Measurements from ENCODE around the gene TLCD1. TPM values are rescaled to one million over a fixed set of nuclear protein-coding genes. Genes with fewer than 3 reads are reported as not detected.

Gene TLCD1
- total RNA-seq, 1 donor: 8.2 TPM

DNA sequence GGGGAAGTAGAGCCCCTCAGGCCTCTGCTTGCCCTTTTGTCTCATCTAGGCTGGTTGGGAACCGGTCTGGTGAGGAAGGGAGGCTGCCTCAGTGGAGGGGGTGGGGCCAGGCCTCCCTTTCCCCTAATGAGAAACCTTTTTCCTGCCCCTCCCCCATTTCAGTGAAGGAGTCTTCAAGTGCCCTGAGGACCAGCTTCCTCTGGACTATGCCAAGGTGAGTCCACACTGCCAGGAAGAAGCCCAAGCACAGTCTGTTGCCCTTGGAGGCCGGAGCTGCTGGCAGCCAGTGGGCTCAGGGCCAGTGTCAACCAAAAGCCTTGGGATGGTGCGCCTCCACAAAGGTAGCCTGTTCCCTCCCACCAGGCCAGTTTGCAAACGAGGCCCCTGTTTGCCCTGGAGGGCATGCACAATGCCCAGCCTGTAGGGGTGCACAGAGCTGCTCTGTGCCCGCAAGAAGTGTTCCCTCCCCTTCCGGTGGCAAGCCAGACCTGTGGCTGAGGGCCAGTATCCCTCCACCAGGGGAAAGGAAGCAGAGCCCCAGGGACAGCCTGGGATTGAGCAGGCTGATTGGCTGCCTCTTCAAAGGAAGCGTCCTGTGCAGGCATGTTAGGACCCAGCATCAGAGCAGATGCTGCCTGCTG, 21.1 kb upstream of the TLCD1 start:
- TF ChIP-seq, protein P1, sequence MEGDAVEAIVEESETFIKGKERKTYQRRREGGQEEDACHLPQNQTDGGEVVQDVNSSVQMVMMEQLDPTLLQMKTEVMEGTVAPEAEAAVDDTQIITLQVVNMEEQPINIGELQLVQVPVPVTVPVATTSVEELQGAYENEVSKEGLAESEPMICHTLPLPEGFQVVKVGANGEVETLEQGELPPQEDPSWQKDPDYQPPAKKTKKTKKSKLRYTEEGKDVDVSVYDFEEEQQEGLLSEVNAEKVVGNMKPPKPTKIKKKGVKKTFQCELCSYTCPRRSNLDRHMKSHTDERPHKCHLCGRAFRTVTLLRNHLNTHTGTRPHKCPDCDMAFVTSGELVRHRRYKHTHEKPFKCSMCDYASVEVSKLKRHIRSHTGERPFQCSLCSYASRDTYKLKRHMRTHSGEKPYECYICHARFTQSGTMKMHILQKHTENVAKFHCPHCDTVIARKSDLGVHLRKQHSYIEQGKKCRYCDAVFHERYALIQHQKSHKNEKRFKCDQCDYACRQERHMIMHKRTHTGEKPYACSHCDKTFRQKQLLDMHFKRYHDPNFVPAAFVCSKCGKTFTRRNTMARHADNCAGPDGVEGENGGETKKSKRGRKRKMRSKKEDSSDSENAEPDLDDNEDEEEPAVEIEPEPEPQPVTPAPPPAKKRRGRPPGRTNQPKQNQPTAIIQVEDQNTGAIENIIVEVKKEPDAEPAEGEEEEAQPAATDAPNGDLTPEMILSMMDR (IDR thresholded peaks at IDR 0.05; ENCODE audit: insufficient read depth, low read depth, low read length): no peak
- H3K4me3 ChIP-seq (ENCODE audit: low read depth, low read length): no peak overlapping the region
- DNase-seq (ENCODE audit: low read depth): no peak

- TF ChIP-seq, protein P1 (IDR thresholded peaks at IDR 0.05; ENCODE audit: insufficient read depth, low read depth, low read length): no peak
- peak; percentile 20 for DNase-seq (ENCODE audit: low read depth)
- peak overlapping the region; percentile 92 for H3K4me3 ChIP-seq (ENCODE audit: low read depth, low read length)
These were observed 20.6 kb upstream of the TLCD1 start for GRCh38 chr17:28746611-28747050.

GRCh38 chr17:28745786-28746411, 19.9 kb upstream of the TLCD1 start:
- peak overlapping the region; percentile 92 for H3K4me3 ChIP-seq (ENCODE audit: low read depth, low read length)
- DNase-seq (ENCODE audit: low read depth): no peak
- TF ChIP-seq, protein P1 (IDR thresholded peaks at IDR 0.05; ENCODE audit: insufficient read depth, low read depth, low read length): no peak

DNA sequence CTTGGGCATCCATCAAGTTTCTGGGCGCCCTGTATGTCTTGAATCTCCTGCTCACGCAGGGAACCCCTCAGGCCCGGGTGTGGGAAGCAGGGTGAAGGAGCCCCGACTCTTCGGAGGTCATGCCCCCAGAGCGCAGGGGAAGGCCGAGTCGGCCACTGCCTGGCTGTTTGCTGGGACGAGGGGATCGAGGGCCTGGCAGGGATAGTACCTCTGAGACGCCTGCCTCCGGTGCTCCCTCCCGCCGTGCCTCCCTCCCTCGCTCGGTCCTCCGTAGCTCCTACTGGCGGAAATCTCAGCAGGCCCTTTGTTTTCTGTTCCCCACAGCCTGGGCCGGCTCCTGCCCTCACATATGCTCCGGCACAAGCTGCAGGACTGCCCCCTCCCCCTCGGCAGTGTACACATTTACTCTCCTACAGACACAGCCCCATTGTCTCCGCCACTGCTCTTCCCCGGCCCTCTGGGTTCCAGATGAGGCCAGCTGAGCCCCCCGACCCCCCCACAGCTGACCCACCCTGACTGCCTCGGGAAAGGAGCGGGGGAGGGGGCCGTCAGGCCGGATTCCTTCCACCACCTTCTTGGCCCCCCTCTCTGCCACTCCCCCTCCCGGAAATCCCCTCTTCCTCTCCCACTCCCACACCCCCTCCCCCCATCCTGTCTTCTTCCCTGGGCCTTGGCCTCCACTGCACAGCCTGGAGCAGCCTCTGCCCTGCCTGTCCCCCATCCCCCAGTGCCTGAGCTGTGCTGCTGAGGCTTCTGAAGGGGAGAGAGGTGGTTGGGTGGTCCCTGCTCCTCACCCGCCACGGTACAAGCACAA, 19.1 kb upstream of the TLCD1 start:
- TF ChIP-seq, protein P1 (IDR thresholded peaks at IDR 0.05; ENCODE audit: insufficient read depth, low read depth, low read length): no peak
- H3K4me3 ChIP-seq (ENCODE audit: low read depth, low read length): peak overlapping the region; percentile 92
- DNase-seq (ENCODE audit: low read depth): peak; percentile 62

DNA sequence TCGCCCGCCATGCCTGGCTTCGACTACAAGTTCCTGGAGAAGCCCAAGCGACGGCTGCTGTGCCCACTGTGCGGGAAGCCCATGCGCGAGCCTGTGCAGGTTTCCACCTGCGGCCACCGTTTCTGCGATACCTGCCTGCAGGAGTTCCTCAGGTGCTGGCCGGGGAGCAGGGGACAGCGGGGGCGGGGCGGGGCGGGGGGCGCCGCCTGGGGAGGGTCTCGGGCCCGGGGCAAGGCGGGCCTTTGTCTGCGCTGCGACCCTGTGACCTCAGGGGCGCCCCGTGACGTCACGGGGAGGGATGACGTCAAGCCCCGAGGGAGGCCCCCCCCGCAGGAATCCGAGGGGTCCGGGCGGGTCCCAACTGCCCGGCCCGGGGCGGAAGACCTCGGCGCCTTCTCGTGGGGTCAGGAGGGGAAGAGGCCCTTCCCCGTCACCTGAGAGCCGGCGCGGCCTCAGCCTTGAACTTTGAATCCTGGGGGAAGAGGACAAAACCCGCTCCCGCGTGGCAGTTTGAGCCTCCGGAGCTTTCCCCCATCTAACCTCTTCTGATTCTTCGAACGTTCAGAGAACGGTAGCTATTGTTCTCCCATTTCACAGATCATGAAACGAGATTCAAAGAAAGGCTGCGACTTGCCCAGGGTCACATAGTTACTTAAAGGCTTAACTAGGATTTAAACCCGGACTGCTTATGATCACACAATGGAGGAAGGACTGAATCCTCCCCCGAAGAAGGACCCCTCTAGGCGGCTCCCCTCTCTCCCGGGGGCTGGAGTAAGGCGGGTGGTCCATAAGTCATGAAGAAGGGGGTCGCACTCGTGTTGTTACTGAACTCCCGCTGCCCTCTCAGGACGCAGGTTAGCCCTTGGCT, 18.3 kb upstream of the TLCD1 start:
- H3K4me3 ChIP-seq (ENCODE audit: low read depth, low read length): peak overlapping the region; percentile 92
- DNase-seq (ENCODE audit: low read depth): peak; percentile 66
- TF ChIP-seq, protein P1 (IDR thresholded peaks at IDR 0.05; ENCODE audit: insufficient read depth, low read depth, low read length): no peak

All from fibroblast of villous mesenchyme (primary cell).